Epithelial cell of proximal tubule (primary cell): ENCODE measurements around the gene MPG. TPM values are rescaled to one million over a fixed set of nuclear protein-coding genes. Genes with fewer than 3 reads are reported as not detected.

Experiments used
- DNase-seq: peaks from one replicate; pipeline ENCODE4 v3.0.0-alpha.2; 2011; ENCODE audit warnings: low read depth
- H3K4me3 ChIP-seq: 2 replicates; pipeline ENCODE4 v1.5.1; 2011; ENCODE audit warnings: low read depth, mild to moderate bottlenecking, low read length
- total RNA-seq: library from RNA; depleted of rRNA; stranded (reverse); fragments of >200 nt; gene quantifications from 2 replicates; pipeline ENCODE4 v1.2.3, GENCODE V29; 2015
- TF ChIP-seq, protein P1 (sequence below): conservative IDR thresholded peaks from 2 replicates; pipeline ENCODE4 v1.5.1; 2012; ENCODE audit warnings: low read depth, mild to moderate bottlenecking, low read length

MPG gene
- total RNA-seq, 1 donor from 2014 or later: 92.8 TPM

DNA sequence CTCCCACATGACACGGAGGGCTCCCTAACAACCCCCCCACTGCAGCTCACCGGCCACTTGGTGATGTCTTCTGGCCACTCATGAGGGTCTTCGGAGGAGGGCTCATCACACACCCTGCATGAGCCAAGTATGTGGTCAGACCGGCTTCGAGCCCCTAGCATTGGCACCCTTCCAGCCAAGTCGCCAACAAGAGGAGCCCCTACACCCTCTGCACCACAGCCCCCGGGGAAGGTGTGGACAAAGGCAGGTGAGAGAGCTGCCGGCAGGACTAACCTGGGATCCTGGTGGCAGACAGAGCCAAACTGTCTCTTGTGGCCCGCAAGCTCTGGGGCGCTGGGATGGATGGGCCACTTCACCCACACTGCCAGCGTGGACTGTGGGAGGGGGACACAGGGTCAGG is 17.9 kb upstream of the MPG start:
- DNase-seq: no peak
- TF ChIP-seq, protein P1, sequence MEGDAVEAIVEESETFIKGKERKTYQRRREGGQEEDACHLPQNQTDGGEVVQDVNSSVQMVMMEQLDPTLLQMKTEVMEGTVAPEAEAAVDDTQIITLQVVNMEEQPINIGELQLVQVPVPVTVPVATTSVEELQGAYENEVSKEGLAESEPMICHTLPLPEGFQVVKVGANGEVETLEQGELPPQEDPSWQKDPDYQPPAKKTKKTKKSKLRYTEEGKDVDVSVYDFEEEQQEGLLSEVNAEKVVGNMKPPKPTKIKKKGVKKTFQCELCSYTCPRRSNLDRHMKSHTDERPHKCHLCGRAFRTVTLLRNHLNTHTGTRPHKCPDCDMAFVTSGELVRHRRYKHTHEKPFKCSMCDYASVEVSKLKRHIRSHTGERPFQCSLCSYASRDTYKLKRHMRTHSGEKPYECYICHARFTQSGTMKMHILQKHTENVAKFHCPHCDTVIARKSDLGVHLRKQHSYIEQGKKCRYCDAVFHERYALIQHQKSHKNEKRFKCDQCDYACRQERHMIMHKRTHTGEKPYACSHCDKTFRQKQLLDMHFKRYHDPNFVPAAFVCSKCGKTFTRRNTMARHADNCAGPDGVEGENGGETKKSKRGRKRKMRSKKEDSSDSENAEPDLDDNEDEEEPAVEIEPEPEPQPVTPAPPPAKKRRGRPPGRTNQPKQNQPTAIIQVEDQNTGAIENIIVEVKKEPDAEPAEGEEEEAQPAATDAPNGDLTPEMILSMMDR: no peak
- no peak overlapping the region for H3K4me3 ChIP-seq

DNA sequence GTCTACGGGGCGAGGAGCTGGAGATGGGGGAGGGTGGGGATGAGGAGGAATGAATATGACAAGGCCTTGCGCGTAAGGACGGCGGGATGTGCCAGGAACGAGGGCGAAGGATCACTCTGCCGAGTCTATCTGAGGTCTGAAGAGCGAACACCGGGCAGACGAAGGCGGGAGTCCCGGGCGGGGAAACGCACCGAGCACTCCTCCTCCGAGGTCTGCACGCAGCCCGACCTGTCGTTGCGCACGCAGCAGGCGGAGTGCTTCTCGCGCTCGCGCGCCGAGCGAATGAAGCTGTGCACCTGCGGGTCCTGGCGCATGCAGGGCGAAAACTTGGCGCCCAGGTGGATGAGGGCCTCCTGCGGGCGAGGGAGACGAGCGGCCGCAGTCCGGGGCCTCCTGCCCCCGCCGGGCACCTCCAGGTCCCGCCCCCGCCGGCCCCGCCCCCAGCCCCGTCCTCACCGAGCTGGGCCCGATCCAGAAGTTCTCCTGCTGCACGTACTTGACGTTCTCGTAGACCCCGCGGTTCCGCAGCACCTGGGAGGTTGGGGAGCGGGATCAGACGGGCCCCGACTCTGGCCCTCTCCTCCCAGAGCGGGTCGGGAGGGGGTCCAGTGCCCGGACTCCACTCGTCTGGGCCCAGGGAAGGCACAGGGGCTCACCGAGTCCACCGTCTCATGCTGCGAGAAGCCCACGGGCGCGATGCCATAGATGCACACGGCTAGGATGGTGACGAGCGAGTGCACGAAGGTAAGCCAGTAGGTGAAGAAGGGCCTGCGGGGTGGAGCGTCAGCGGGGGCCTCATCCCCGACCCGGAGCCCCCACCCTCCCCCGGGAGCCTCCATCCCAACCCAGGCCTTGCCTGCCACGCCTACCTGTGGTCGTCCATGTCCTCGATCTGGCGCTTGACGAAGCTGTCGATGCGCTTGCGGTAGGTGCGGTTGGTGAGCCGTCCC is 16.8 kb upstream of the MPG start:
- H3K4me3 ChIP-seq: no peak overlapping the region
- no peak for DNase-seq
- TF ChIP-seq, protein P1: no peak

DNA sequence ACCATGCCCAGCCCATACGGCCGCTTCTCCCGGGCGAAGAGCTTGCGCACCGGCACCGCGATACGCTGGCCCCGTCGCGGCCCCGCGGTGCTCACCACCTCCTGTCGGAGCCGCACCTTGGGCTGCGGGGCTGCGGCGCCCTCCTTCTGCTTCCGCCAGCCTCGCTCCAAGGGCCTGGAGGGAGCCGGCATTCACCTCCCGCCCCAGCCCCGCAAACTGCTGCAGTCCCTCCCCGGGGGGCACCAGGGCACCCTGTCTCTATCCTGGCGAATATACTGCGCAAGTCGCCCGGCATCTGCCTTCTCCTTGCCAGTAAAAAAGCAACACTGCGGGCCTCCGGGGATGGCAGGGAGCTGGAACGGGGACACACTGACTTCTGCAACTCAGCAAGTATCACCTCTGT is 16.1 kb upstream of the MPG start:
- TF ChIP-seq, protein P1: no peak

DNA sequence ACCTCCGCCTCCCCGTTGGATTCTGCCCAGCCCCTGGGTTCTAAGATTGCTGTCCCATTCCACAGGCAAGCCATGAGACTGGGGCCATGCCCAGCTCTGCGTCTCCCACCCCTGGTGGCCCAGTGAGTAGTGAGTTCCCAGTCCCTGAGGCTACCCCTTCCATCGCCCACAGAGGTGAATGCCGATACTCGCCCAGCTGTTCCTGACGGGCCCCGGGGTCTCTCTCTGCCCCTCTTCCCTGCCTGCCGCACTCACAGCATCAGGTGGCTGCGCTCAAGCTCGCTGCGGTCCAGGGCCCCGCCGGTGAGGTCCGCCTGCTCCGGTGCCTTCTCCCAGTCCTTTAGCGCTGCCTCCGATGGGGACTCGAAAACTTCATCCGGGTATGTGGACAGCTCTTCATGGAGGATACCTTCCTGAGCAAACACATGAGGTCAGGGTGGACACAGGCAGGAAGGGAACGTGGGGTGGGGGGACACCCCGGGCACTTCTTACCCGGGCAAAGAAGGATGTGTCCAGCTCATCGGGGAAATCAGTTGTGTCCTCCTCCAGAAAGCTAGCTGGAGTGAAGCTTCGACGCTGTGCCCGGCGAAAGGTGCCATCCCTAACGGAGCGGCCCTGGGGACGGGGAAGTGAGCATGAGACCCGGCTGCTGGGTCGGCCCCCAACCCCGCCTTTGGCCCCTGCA is 15.6 kb upstream of the MPG start:
- DNase-seq: no peak
- TF ChIP-seq, protein P1: no peak
- no peak overlapping the region for H3K4me3 ChIP-seq

More for the DNA sequence above, 16.1 kb upstream of the MPG start:
- DNase-seq: no peak
- no peak overlapping the region for H3K4me3 ChIP-seq

DNA sequence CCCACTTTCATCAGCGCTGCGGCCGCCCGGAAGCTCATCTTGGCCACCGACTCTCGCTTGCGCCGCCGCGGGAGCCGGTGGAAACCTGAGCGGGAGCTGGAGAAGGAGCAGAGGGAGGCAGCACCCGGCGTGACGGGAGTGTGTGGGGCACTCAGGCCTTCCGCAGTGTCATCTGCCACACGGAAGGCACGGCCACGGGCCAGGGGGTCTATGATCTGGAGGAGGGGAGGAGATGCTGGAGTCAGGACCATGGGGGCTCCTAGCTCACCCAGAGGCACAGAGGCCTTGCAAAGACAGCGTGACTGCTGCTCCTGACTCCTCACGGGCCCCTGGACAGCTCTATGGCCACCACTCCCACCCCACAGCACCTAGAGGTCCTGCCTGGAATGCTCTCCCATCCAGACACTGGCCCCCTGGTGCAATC is 15.0 kb upstream of the MPG start:
- no peak for DNase-seq
- H3K4me3 ChIP-seq: no peak overlapping the region
- TF ChIP-seq, protein P1: no peak

- TF ChIP-seq, protein P1: no peak
- DNase-seq: no peak
- H3K4me3 ChIP-seq: no peak overlapping the region
Observed at GRCh38 chr16:63466-63865, 14.6 kb upstream of the MPG start.
